BE2C (cell line): Measurements from ENCODE around the gene ARL9. TPM values are rescaled to one million over a fixed set of nuclear protein-coding genes. Genes with fewer than 3 reads are reported as not detected.
"Not testable (repeated sequence)": the region's sequence is repeated elsewhere in the genome, so short reads cannot be mapped to it uniquely, and the experiment has no call there.

ENCODE experiments used
- DNase-seq: peaks from one replicate; pipeline ENCODE4 v3.0.0-alpha.2; 2020
- H3K27me3 ChIP-seq: fragments of 250-450 bp; sonication (Bioruptor Pico); 2 replicates; pipeline ENCODE4 v1.5.1; 2020; ENCODE audit warnings: mild to moderate bottlenecking
- H3K36me3 ChIP-seq: fragments of 250-450 bp; sonication (Bioruptor Pico); 2 replicates; pipeline ENCODE4 v1.5.1; 2020; ENCODE audit warnings: mild to moderate bottlenecking
- H3K4me1 ChIP-seq: fragments of 250-450 bp; sonication (Bioruptor Pico); 2 replicates; pipeline ENCODE4 v1.5.1; 2020
- H3K4me3 ChIP-seq: 2 replicates; pipeline ENCODE4 v1.5.1; 2011; ENCODE audit warnings: low read depth, low read length
- H3K9me3 ChIP-seq: fragments of 250-450 bp; sonication (Bioruptor Pico); 2 replicates; pipeline ENCODE4 v1.5.1; 2020
- polyA plus RNA-seq: library from polyadenylated mRNA; unstranded; fragments of >200 nt; gene quantifications from one replicate; pipeline ENCODE4 v1.2.1, GENCODE V29; 2012; ENCODE audit warnings: low read depth, missing spikeins; ENCODE audit not compliant: insufficient read length, insufficient read depth
- TF ChIP-seq, protein P1 (sequence below): IDR thresholded peaks from 2 replicates; pipeline ENCODE4 v1.5.1; 2012; ENCODE audit warnings: mild to moderate bottlenecking, low read depth, low read length

The ARL9 gene
- 0.46 TPM for polyA plus RNA-seq

DNA sequence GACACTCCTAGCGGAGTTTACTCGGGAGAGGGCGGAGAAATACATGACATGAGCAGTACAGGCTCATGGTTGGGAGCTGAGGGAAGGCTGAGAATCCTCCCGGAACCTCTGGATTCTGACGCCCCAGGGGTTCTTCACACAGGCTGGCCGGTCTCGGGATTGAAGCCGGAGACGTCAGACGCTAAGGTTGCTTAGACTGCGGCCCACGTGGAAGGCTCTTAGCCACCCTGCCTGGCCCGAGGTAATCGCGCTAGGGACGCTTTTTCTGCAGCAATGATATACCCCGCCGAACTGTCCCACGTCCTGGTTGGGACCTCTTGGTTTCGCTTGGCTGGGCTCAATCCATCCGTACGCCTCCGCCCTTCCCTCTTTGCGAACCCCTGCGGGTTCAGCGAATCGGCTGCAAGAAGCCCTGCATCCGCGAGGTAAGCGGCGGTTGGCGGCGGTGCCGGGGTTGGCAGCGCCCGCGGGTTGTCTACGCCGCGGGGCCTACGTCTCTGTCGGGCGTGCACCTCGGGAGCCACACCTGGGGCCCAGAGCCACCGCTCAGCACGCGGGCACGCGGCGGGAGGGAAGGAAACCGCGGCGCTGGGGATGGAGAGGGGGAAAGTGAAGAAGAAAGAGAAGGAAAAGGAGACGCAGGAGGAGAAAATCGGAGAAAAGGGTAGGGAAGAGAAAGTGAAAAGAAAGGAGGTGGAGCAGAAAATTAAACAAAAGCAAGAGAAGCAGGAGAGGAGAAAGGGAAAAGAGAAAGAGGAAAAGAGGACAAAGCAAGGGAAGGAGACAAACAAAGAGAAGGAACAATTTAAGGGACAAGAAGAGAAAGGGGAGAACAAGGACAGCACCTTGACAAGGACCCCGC, at the start of gene ARL9:
Gene ARL9, plus strand, starts transcription at position 523 of the 862 bp plus-strand sequence. Its CDS starts 72 bp downstream, at position 595.
- Histone ChIP-seq H3K27me3 (no peaks in the 10 kb centered on the region), H3K4me3 (peak within 1 kb of the TSS; percentile 78), H3K9me3 (no peaks in the 10 kb centered on the region), H3K4me1 (no peaks in the 10 kb centered on the region), H3K36me3 (peaks cover 12% of the 10 kb centered on the region)
- TF ChIP-seq, protein P1, sequence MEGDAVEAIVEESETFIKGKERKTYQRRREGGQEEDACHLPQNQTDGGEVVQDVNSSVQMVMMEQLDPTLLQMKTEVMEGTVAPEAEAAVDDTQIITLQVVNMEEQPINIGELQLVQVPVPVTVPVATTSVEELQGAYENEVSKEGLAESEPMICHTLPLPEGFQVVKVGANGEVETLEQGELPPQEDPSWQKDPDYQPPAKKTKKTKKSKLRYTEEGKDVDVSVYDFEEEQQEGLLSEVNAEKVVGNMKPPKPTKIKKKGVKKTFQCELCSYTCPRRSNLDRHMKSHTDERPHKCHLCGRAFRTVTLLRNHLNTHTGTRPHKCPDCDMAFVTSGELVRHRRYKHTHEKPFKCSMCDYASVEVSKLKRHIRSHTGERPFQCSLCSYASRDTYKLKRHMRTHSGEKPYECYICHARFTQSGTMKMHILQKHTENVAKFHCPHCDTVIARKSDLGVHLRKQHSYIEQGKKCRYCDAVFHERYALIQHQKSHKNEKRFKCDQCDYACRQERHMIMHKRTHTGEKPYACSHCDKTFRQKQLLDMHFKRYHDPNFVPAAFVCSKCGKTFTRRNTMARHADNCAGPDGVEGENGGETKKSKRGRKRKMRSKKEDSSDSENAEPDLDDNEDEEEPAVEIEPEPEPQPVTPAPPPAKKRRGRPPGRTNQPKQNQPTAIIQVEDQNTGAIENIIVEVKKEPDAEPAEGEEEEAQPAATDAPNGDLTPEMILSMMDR = no peak
- peak; percentile 66 for DNase-seq

GRCh38 chr4:56460085-56460484, 45.5 kb upstream of the ARL9 start:
- H3K27me3 ChIP-seq = no peaks in the 10 kb centered on the region
- peaks cover 80% of the 10 kb centered on the region for H3K36me3 ChIP-seq
- no peaks in the 10 kb centered on the region for H3K4me1 ChIP-seq
- DNase-seq = no peak
- no peaks in the 10 kb centered on the region for H3K9me3 ChIP-seq
- TF ChIP-seq, protein P1 = no peak
- no peak overlapping the region for H3K4me3 ChIP-seq

DNA sequence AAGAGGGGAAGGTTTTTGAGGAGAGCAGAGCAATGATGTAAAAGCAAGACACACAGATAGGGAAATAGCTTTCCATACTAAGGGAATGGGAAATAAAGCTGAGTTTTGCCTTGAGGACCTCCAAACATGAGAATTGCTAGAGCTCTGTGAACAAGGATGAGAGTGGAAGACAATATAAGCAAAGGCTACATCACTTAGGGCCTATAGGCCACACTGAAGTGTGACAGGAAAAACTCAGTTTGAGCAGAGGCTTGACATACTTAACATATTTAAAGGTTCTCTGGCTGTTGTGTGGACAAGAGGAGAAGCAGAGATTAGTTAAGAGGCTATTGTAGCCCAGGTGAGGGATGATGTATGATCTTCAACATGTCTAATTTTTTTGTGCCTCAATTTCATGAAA, 43.4 kb upstream of the ARL9 start:
- Histone ChIP-seq H3K36me3 (peaks cover 59% of the 10 kb centered on the region), H3K4me3 (no peak overlapping the region), H3K27me3 (no peaks in the 10 kb centered on the region), H3K9me3 (no peaks in the 10 kb centered on the region), H3K4me1 (no peaks in the 10 kb centered on the region)
- TF ChIP-seq, protein P1 = no peak
- no peak for DNase-seq

GRCh38 chr4:56463711-56464110, 41.9 kb upstream of the ARL9 start:
- Histone ChIP-seq H3K4me3 (no peak overlapping the region), H3K4me1 (no peaks in the 10 kb centered on the region), H3K9me3 (no peaks in the 10 kb centered on the region), H3K36me3 (peaks cover 44% of the 10 kb centered on the region), H3K27me3 (no peaks in the 10 kb centered on the region)
- no peak for DNase-seq
- TF ChIP-seq, protein P1 = no peak

DNA sequence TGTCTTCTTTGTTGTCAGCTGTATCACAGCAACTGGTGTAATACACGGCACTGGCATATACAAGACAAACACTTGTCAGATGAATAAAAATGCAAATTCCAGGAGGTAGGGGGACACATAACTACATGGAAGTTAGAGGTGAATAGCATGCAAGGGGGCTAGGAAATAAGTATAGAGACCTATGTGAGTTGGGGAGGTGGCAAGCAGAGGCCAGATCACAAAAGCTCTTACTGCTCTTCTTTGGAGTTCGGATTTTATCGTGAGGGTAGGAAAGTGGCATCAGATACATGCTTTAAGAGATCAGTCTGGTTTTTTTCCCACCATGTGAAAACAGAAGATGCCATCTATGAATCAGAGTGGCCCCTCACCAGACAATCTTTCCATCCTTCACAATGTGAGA, 41.0 kb upstream of the ARL9 start:
- no peak for DNase-seq
- TF ChIP-seq, protein P1 = no peak
- Histone ChIP-seq H3K27me3 (no peaks in the 10 kb centered on the region), H3K4me1 (no peaks in the 10 kb centered on the region), H3K9me3 (no peaks in the 10 kb centered on the region), H3K36me3 (peaks cover 39% of the 10 kb centered on the region), H3K4me3 (no peak overlapping the region)

DNA sequence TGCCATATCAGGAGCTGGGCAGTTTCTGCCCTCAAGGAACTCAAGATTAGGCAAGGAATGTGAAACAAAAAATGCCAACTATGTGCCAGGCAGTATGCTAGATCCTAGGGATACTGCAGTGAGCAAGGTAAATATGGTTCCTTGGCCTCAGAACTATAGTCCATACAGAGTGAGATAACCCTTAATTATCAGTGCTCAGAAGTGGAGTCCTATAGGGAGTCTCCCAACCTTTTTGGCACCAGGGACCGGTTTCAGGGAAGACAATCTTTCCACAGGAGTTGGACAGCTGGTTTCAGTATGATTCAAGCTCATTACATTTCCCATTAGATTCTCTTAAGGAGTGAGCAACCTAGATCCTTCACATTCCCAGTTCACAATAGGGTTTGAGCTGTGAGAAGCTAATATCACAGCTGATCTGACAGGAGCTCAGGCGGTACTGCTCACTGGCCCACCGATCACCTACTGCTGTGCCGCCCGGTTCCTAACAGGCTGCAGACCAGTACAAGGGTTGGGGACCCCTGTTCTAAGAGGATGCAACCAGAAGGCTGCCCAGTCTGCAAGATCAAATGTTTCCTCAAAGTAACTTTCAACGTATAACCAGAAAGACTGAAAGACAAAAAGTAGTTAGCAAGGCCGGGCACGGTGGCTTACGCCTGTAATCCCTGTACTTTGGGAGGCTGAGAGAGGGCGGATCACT, 39.8 kb upstream of the ARL9 start:
- no peaks in the 10 kb centered on the region for H3K9me3 ChIP-seq
- peak overlapping the region; percentile 70 for H3K4me3 ChIP-seq
- no peaks in the 10 kb centered on the region for H3K4me1 ChIP-seq
- TF ChIP-seq, protein P1 = no peak
- no peak for DNase-seq
- peaks cover 34% of the 10 kb centered on the region for H3K36me3 ChIP-seq
- H3K27me3 ChIP-seq = no peaks in the 10 kb centered on the region

GRCh38 chr4:56466296-56466761, 39.3 kb upstream of the ARL9 start:
- not testable (repeated sequence) for DNase-seq, H3K9me3 ChIP-seq, H3K27me3 ChIP-seq, H3K4me1 ChIP-seq
- peak overlapping the region; percentile 70 for H3K4me3 ChIP-seq
- peaks cover 35% of the 10 kb centered on the region for H3K36me3 ChIP-seq
